Keratinocyte (primary cell): ENCODE measurements around the gene TAP1. TPM values are rescaled to one million over a fixed set of nuclear protein-coding genes. Genes with fewer than 3 reads are reported as not detected.

Source experiments
- DNase-seq: peaks from one replicate; pipeline ENCODE4 v3.0.0-alpha.2; 2011; ENCODE audit warnings: low read depth, missing footprints, low spot score
- FAIRE-seq: peaks from 2 replicates; lab custom pipeline; 2011; peaks lifted over from hg19 to GRCh38; lab: Jason Lieb, UNC
- H2AFZ ChIP-seq: 2 replicates; pipeline ENCODE4 v1.6.0; 2012; ENCODE audit warnings: low read length, control low read depth, inconsistent platforms; ENCODE audit not compliant: control insufficient read depth
- H3K27ac ChIP-seq: 2 replicates; pipeline ENCODE4 v1.5.1; 2011; ENCODE audit warnings: low read length; ENCODE audit not compliant: control insufficient read depth, insufficient read depth
- H3K27me3 ChIP-seq: 3 replicates; pipeline ENCODE4 v1.6.0; 2011; ENCODE audit warnings: low read length; ENCODE audit not compliant: control insufficient read depth, insufficient read depth; ENCODE audit errors: extremely low read depth
- H3K36me3 ChIP-seq, 2 experiments: 2 replicates in 1 of 2; 3 replicates in 1 of 2; pipeline ENCODE4 v1.5.1; 2011; ENCODE audit warnings: low read length in 2 of 2, mild to moderate bottlenecking in 1 of 2; ENCODE audit not compliant: control insufficient read depth in 2 of 2, insufficient read depth in 2 of 2; ENCODE audit errors: extremely low read depth in 1 of 2
- H3K4me1 ChIP-seq: 3 replicates; pipeline ENCODE4 v1.5.1; 2011; ENCODE audit warnings: low read length; ENCODE audit not compliant: control insufficient read depth, insufficient read depth; ENCODE audit errors: extremely low read depth
- H3K4me2 ChIP-seq: 3 replicates; pipeline ENCODE4 v1.6.0; 2011; ENCODE audit warnings: low read depth, low read length; ENCODE audit not compliant: control insufficient read depth, insufficient read depth; ENCODE audit errors: extremely low read depth
- H3K4me3 ChIP-seq, 3 experiments: fragments of 200-600 bp in 1 of 3; sonication (generic) in 1 of 3; 2 replicates in 2 of 3; 3 replicates in 1 of 3; pipeline ENCODE4 v1.5.1; 2011 to 2016; ENCODE audit warnings: low read length in 3 of 3, mild to moderate bottlenecking in 3 of 3, control low read depth in 2 of 3, inconsistent platforms in 1 of 3, low read depth in 1 of 3, mixed read lengths in 1 of 3, mixed run types in 1 of 3, moderate library complexity in 1 of 3; ENCODE audit not compliant: control insufficient read depth in 2 of 3, insufficient read depth in 2 of 3; ENCODE audit errors: extremely low read depth in 1 of 3
- H3K79me2 ChIP-seq: 2 replicates; pipeline ENCODE4 v1.6.0; 2012; ENCODE audit warnings: low read length; ENCODE audit not compliant: control insufficient read depth, insufficient read depth
- H3K9ac ChIP-seq: 3 replicates; pipeline ENCODE4 v1.6.0; 2011; ENCODE audit warnings: low read length; ENCODE audit not compliant: control insufficient read depth, insufficient read depth; ENCODE audit errors: extremely low read depth
- H3K9me1 ChIP-seq: 3 replicates; pipeline ENCODE4 v1.6.0; 2011; ENCODE audit warnings: low read length; ENCODE audit not compliant: control insufficient read depth, insufficient read depth; ENCODE audit errors: extremely low read depth
- H3K9me3 ChIP-seq: 2 replicates; pipeline ENCODE4 v1.5.1; 2012; ENCODE audit warnings: low read depth, low read length; ENCODE audit not compliant: control insufficient read depth
- H4K20me1 ChIP-seq: 3 replicates; pipeline ENCODE4 v1.6.0; 2011; ENCODE audit warnings: low read length; ENCODE audit not compliant: control insufficient read depth, insufficient read depth; ENCODE audit errors: extremely low read depth
- EZH2 ChIP-seq: IDR thresholded peaks from one replicate; pipeline ENCODE4 v1.6.1; 2012; ENCODE audit warnings: inconsistent platforms, mild to moderate bottlenecking, low read length, moderate library complexity
- dilution Hi-C: fragments of 300-500 bp; cut with MboI; formaldehyde crosslinking; loops from one replicate; pipeline ENCODE4 v1.7.0; 2020; ENCODE audit warnings: low sequenced_read_pairs; ENCODE audit not compliant: extremely low pct_ligation_motif_present
- polyA minus RNA-seq, 3 experiments: library from RNA; depleted of rRNA, polyadenylated mRNA; stranded (reverse); fragments of >200 nt; gene quantifications; 1 replicate in 1 of 3; 2 replicates in 1 of 3; 3 replicates in 1 of 3; pipeline ENCODE4 v1.2.3, GENCODE V29; 2011
- polyA plus RNA-seq, 5 experiments: library from polyadenylated mRNA; depleted of rRNA in 3 of 5; stranded (reverse) in 3 of 5; stranded (forward) in 1 of 5; unstranded in 1 of 5; fragments of >200 nt; gene quantifications; 1 replicate in 1 of 5; 2 replicates in 3 of 5; 3 replicates in 1 of 5; pipeline versions ENCODE4 v1.2.1 to v1.2.3, GENCODE V29; 2011 to 2012; ENCODE audit warnings: missing spikeins in 2 of 5, low read depth in 1 of 5, low replicate concordance in 1 of 5
- TF ChIP-seq, protein P1 (sequence below), 3 experiments: IDR thresholded peaks in 1 of 3; conservative IDR thresholded peaks in 1 of 3; optimal IDR thresholded peaks in 1 of 3; 2 replicates in 2 of 3; 3 replicates in 1 of 3; pipeline versions ENCODE3 to v1.5.1; 2011; ENCODE audit warnings: low read length in 3 of 3, mild to moderate bottlenecking in 3 of 3, moderate library complexity in 2 of 3, control low read depth in 1 of 3, inconsistent platforms in 1 of 3; ENCODE audit not compliant: insufficient read depth in 2 of 3; ENCODE audit errors: extremely low read depth in 1 of 3

Gene TAP1, protein sequence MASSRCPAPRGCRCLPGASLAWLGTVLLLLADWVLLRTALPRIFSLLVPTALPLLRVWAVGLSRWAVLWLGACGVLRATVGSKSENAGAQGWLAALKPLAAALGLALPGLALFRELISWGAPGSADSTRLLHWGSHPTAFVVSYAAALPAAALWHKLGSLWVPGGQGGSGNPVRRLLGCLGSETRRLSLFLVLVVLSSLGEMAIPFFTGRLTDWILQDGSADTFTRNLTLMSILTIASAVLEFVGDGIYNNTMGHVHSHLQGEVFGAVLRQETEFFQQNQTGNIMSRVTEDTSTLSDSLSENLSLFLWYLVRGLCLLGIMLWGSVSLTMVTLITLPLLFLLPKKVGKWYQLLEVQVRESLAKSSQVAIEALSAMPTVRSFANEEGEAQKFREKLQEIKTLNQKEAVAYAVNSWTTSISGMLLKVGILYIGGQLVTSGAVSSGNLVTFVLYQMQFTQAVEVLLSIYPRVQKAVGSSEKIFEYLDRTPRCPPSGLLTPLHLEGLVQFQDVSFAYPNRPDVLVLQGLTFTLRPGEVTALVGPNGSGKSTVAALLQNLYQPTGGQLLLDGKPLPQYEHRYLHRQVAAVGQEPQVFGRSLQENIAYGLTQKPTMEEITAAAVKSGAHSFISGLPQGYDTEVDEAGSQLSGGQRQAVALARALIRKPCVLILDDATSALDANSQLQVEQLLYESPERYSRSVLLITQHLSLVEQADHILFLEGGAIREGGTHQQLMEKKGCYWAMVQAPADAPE
- polyA plus RNA-seq (56.1 to 81.7 TPM (median 61.4 TPM) in 3 replicates), polyA minus RNA-seq (74.6 to 93.6 TPM (median 82.4 TPM) in 3 replicates)
- 10.9 TPM for polyA plus RNA-seq (2011; ENCODE audit: low read depth)
- polyA plus RNA-seq (2011; cell fraction: cytosol; rRNA removed), result 44.3 and 45.6 TPM in 2 replicates
- 92.6 and 97.3 TPM in 2 replicates for polyA plus RNA-seq (2011; cell fraction: nucleus; rRNA removed)
- 47.4 and 68.3 TPM in 2 replicates for polyA plus RNA-seq (2012; ENCODE audit: low replicate concordance)
- polyA minus RNA-seq (2011; cell fraction: cytosol; rRNA and poly(A)+ RNA removed), result 72.1 TPM
- polyA minus RNA-seq (2011; cell fraction: nucleus; rRNA and poly(A)+ RNA removed), result 81.8 and 84.9 TPM in 2 replicates

DNA sequence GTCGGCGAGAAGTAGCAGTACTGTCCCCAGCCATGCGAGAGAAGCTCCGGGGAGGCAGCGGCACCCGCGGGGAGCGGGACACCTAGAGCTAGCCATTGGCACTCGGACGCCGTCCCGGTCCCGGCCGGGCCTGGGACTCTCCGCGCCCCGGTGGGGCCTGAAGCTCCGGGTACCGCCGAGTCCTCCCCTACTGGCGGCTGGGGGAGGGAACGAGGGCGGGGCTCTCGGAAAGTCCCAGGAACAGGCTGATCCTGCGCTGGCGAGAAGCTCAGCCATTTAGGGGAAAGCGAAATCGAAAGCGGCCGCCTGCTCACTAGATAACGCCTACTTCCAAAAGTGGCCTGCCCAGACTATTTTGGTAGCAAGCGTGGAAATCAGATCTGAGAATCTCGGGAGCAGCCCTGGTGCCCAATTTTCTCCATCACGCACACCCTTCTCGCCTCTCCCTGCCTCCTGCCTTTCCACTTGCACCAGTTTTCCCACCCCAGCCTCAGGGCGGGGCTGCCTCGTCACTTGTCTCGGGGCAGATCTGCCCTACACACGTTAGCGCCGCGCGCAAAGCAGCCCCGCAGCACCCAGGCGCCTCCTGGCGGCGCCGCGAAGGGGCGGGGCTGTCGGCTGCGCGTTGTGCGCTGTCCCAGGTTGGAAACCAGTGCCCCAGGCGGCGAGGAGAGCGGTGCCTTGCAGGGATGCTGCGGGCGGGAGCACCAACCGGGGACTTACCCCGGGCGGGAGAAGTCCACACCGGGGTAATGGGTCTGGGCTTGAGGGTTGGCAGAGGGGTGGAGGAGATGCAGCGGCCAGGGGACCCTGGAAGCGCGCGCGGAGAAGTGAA is at the start of gene TAP1, which contains the start of gene PSMB9:
Gene TAP1, minus strand, starts transcription at position 164 of the 835 bp plus-strand sequence. Its CDS starts 68 bp downstream, at position 96.
Gene PSMB9, plus strand, starts transcription at position 652 of the 835 bp plus-strand sequence. Its CDS starts 38 bp downstream, at position 690.
- FAIRE-seq (peak; percentile 41), DNase-seq (peak; percentile 76)
- no peak for TF ChIP-seq EZH2
- TF ChIP-seq, protein P1, sequence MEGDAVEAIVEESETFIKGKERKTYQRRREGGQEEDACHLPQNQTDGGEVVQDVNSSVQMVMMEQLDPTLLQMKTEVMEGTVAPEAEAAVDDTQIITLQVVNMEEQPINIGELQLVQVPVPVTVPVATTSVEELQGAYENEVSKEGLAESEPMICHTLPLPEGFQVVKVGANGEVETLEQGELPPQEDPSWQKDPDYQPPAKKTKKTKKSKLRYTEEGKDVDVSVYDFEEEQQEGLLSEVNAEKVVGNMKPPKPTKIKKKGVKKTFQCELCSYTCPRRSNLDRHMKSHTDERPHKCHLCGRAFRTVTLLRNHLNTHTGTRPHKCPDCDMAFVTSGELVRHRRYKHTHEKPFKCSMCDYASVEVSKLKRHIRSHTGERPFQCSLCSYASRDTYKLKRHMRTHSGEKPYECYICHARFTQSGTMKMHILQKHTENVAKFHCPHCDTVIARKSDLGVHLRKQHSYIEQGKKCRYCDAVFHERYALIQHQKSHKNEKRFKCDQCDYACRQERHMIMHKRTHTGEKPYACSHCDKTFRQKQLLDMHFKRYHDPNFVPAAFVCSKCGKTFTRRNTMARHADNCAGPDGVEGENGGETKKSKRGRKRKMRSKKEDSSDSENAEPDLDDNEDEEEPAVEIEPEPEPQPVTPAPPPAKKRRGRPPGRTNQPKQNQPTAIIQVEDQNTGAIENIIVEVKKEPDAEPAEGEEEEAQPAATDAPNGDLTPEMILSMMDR (optimal IDR thresholded peaks at IDR 0.05 in 1 of 3, IDR thresholded peaks at IDR 0.05 in 1 of 3, conservative IDR thresholded peaks at IDR 0.05 in 1 of 3; ENCODE audit: extremely low read depth in 1 of 3, insufficient read depth in 2 of 3, low read length in 3 of 3), result peak; percentile 59 to 83 (median 81)
- Histone ChIP-seq H3K9ac (peak within 1 kb of the TSS; percentile 93), H3K4me1 (peaks cover 24% of the 10 kb centered on the region), H4K20me1 (no peaks in the 10 kb centered on the region), H3K4me3 (peak within 1 kb of the TSS; percentile 84 to 89 (median 86)), H3K9me1 (no peaks in the 10 kb centered on the region), H3K9me3 (no peaks in the 10 kb centered on the region), H2AFZ (peak within 1 kb of the TSS; percentile 97), H3K79me2 (peaks cover 21% of the 10 kb centered on the region), H3K27ac (peak within 1 kb of the TSS; percentile 95), H3K4me2 (peak within 1 kb of the TSS; percentile 92), H3K27me3 (no peaks in the 10 kb centered on the region), H3K36me3 (peaks cover 13 to 15% of the 10 kb centered on the region in 2 experiments)
- dilution Hi-C loops, result no loop called here

GRCh38 chr6:32895006-32895345 is 41.5 kb upstream of the TAP1 start:
- peak overlapping the region; percentile 75 for H3K9ac ChIP-seq
- no peaks in the 10 kb centered on the region for H3K27me3 ChIP-seq
- dilution Hi-C loops, result no loop called here
- no peaks in the 10 kb centered on the region for H3K9me1 ChIP-seq
- no peak for TF ChIP-seq EZH2
- TF ChIP-seq, protein P1 (optimal IDR thresholded peaks at IDR 0.05 in 1 of 3, IDR thresholded peaks at IDR 0.05 in 1 of 3, conservative IDR thresholded peaks at IDR 0.05 in 1 of 3; ENCODE audit: extremely low read depth in 1 of 3, insufficient read depth in 2 of 3, low read length in 3 of 3), result no peak
- no peaks in the 10 kb centered on the region for H4K20me1 ChIP-seq
- peak overlapping the region; percentile 64 for H3K27ac ChIP-seq
- DNase-seq (no peak), FAIRE-seq (peak; percentile 53)
- peak overlapping the region; percentile 74 to 93 (median 92) for H3K4me3 ChIP-seq
- H2AFZ ChIP-seq, result peak overlapping the region; percentile 98
- peaks cover 10% of the 10 kb centered on the region for H3K4me1 ChIP-seq
- no peaks in the 10 kb centered on the region for H3K9me3 ChIP-seq
- no peaks in the 10 kb centered on the region for H3K36me3 ChIP-seq
- H3K4me2 ChIP-seq, result peak overlapping the region; percentile 98
- H3K79me2 ChIP-seq, result peaks cover 20% of the 10 kb centered on the region
